NB4 (cell line): ENCODE data around the gene SLC24A5.

Experiments
- CTCF ChIP-seq: IDR thresholded peaks from one replicate; pipeline ENCODE4 v1.5.1; 2012; ENCODE audit warnings: low read depth, low read length
- POLR2A ChIP-seq: IDR thresholded peaks from 2 replicates; pipeline ENCODE4 v1.6.1; 2011; ENCODE audit warnings: mild to moderate bottlenecking; ENCODE audit not compliant: insufficient read length; ENCODE audit errors: extremely low read depth

GRCh38 chr15:48120745-48121144 lies at the start of gene SLC24A5:
- TF ChIP-seq CTCF: no peak
- TF ChIP-seq POLR2A: no peak
